GM15510 (cell line): Measurements from ENCODE around the gene RBM17.

Experiments
- POLR2A ChIP-seq: IDR thresholded peaks from 3 replicates; pipeline ENCODE4 v1.6.1; 2011; ENCODE audit warnings: borderline replicate concordance; ENCODE audit not compliant: insufficient read length; ENCODE audit errors: extremely low read depth

Gene RBM17

DNA sequence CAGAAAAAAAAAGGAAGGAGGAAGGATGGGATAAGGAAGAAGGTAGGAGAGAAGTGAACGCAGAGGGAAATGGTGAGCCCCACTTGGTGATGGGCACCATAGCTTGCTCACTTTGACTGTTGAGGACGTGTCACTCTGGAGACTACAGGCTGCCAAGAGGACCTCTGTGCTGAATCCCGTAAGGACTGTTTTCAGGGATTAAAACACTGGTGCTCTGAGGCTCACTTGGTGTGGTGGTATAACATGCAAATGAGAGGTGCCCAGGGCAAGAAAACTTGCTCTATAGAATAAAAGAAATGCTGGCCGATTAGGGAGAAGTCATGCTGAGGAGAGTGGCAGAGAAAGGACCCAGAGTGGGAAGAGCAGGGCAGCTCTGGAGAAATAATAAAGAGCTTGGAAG lies 21.4 kb upstream of the RBM17 start:
- TF ChIP-seq POLR2A, result no peak

GRCh38 chr10:6068006-6068405 lies 20.8 kb upstream of the RBM17 start:
- no peak for TF ChIP-seq POLR2A

DNA sequence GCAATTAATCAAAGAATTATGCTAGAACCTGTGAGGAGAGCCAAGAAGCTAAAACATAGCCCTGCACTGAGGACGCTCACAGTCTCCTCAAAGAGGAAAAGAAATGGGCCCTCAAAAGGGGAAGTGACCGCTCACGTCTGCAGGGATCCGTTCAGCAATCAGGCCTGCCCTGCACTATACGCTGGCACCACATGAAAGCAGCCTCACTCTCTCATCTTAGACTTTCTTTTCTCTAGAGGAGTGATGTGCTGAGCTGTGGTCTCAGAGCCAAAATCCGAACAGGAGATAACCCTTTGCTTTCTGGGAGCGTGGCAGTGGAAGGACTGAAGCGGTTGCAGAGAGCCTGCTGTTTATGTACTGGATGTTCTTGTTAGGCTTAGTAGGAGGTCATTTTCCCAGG lies 20.4 kb upstream of the RBM17 start:
- TF ChIP-seq POLR2A, result no peak

GRCh38 chr10:6069081-6069931 lies 19.5 kb upstream of the RBM17 start:
- TF ChIP-seq POLR2A, result no peak

GRCh38 chr10:6070660-6071059 lies 18.2 kb upstream of the RBM17 start:
- TF ChIP-seq POLR2A, result no peak

DNA sequence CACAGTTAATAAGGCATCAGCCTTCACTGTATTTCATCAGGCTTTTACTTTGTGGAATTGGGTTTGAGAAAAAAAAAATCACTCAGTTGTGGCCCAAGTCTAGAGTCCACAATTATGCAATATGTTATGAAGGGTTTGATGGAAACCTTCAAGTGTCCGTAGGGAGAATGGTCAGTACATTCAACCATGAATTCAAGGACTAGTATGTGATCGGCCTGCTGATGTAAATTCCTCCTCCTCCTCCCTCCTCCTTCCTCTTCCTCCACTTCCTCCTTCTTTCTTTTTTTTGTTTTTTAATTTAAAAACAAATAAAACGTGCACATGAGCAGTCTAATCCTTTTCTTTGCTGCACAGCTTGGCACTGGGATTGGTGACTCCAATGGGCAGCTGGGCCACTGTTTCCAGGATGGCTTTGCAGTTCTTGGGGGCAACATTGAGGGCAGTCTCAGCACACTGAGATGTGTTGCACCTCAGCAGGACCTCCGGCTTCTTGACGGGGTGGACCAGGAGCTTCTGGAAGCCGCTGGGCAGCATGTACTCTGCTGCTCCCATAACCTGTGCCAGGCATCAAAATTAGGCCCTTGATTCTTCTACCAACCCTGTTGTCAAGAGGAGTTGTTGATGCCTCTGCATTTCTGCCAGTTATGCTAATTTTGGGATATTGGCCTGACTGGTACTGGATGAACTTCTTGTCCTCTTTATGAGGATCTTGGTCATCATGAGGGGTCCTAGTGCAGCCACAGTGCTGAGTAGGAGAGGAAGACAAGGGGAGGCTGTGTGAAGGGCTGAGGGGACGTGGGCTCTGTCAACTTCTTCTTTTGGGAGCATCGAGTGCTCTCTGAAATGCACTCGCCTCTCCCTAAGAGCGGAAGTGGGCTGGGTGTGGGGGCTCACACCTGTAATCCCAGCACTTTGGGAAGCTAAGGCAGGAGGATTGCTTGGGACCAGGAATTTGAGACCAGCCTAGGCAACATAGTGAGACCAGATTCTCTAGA lies 17.4 kb upstream of the RBM17 start:
- TF ChIP-seq POLR2A, result no peak

DNA sequence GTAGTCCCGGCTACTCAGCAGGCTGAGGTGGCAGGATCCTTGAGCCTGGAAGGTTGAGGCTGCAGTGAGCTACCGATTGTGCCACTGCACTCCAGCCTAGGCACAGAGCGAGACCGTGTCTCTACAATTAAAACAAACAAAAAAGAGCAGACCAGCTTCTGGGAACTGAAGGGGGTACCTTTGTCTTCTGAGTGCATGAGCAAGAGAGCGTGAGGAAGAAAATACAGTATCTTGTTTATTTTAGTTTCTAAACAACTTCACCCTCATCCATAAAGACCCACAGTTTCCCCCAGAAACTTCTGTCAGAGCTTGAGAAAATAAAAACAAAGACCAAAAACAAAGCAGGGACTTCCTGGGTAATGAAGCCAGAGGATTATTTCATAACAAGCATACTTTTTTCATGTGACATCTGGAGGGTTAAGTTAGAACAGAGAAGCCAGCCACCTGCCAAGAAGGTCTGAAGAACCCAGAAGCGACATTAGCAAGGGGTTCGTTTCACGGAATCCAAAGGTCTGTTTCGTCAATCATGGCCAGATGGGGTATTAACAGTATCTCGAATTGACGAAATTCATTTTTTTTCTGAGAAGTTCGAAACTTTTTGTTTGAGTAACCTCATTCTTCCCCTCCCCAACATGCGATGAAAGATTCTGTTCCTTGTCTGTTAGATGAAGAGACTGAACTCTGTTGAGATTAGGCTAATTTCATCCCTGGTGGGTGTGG lies 16.5 kb upstream of the RBM17 start:
- no peak for TF ChIP-seq POLR2A

DNA sequence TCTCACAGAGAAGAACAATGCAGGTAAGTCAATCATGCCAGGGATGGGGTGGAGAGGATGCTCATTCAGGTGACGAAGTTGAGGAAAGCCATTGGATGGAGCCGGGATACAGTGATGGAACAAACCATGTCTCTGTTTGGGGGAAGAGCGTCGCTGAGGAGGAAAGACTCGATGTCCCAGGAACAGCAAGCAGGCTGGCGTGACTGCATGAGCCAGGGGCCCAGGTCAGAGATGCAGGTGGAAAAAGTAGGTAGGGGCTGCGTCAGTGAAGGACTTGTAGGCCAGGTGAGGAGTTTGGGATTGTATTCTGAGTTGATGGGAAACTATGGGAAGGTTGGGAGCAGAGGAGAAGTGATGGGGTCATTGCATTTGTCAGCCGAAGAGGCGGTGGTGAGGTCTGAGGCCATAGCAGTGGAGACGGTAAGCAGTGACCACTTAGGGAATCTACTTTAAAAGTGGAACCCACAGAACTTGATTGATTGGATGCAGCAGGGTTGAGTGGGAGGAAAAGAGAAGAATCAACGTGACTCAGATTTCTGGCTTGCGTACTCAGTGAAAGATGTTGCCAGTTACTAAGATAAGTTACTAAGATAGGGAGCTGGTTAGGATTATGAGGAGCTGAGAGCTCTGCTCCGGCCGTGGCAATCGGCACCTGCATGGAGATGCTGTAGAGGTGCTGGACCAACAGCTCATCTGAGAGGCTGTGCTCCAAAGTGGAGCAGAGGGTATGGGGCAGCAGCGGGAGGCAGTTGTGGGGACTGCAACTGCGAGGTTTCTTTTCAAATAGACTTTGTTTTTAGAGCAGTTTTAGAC lies 14.1 kb upstream of the RBM17 start:
- no peak for TF ChIP-seq POLR2A

DNA sequence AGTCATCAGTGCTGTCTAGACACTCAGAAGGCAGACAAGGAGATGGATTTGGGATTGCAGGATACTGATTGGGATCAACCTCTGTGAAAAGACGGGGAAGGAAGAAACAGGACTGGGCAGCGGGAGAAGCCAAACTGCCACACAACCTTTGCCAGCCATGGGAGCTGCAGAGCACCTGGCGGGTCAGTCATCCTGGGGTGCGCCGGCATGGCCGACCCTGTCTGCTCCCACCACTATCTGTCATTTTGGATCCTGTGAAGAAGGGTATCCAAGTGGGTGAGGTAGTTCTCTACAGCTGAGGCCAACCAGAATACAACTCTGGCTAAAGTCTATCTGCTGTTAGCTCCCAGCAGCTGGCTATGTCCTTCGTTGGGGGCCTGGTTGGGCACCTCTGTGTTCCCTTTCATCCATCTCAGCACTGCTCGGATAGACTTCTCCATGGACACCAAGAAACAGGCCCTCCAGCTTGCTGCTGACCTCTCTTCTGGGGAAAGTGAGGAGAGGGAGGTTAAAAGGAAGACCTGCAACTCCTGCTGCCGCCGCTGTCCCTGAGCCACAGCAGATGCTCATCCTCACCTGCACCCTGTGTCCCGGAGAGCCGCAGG lies 11.7 kb upstream of the RBM17 start:
- no peak for TF ChIP-seq POLR2A

DNA sequence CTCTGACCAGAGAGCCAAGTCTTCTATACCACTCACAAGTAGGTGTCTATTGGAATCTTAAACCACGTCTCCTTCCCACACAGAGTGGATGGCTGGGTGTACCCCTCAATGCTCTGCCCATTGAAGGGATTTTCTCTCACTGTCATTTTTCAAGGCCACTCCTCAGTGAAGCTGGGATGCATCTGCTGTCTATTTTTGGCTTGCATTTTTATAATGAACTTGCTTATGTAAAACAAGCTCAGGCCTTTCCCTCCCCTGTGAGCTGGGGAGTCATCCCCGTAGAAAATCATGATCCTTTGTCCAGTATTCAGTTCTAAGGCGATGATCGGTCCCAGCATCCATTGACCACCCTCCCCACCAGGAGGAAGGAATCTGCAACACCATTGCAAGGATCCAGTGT lies 9.8 kb upstream of the RBM17 start:
- TF ChIP-seq POLR2A, result no peak

DNA sequence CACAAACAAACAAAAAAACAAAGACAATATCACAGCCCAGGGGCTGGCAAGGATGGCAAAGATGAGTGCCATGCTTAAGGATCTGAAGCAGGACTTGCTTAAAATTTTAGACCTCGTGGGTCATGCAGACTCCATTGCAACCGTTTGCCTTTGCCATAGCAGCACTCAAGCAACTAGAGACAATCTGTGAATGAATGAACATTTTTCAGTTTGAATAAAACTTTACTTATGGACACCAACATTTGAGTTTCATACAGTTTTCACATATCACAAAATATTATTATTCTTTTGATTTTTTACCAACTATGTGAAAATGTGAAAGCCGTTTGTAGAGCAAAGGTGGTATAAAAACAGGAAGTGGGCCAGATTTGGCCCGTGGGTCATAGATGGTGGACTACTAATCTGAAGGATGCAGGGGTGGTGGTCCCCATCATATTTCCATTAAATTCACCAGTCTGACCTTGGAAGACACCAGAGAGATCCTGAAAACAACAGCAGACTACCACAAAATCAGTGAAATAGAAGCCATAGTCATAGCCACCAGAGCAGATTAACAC lies 8.3 kb upstream of the RBM17 start:
- no peak for TF ChIP-seq POLR2A

GRCh38 chr10:6082496-6083395 lies 6.1 kb upstream of the RBM17 start:
- no peak for TF ChIP-seq POLR2A
